Ascending aorta (tissue), 2 donors: ENCODE measurements around the gene CEBPE. TPM values are rescaled to one million over a fixed set of nuclear protein-coding genes. Genes with fewer than 3 reads are reported as not detected.
"Not testable (repeated sequence)": the region's sequence is repeated elsewhere in the genome, so short reads cannot be mapped to it uniquely, and the experiment has no call there.

Experiments used
- DNase-seq, 2 donors: peaks; one replicate each; pipeline ENCODE4 v3.0.0-alpha.2; 2019; ENCODE audit warnings: low spot score in 2 of 2
- H3K27ac ChIP-seq, 2 donors: fragments of 200-600 bp; sonication (generic); one replicate each; pipeline ENCODE4 v1.5.1; 2016 to 2017; ENCODE audit warnings: mild to moderate bottlenecking in 1 of 2
- H3K27me3 ChIP-seq: fragments of 200-600 bp; sonication (generic); one replicate; pipeline ENCODE4 v1.5.1; 2017
- H3K36me3 ChIP-seq, 2 donors: fragments of 200-600 bp; sonication (generic); one replicate each; pipeline ENCODE4 v1.5.1; 2016
- H3K4me1 ChIP-seq, 2 donors: fragments of 200-600 bp; sonication (generic); one replicate each; pipeline ENCODE4 v1.5.1; 2016 to 2017; ENCODE audit warnings: mild to moderate bottlenecking in 1 of 2
- H3K4me3 ChIP-seq, 2 donors: fragments of 200-600 bp; sonication (generic); one replicate each; pipeline ENCODE4 v1.5.1; 2016 to 2017; ENCODE audit warnings: mild to moderate bottlenecking in 1 of 2
- H3K9me3 ChIP-seq, 2 donors: fragments of 200-600 bp; sonication (generic); one replicate each; pipeline ENCODE4 v1.5.1; 2016
- intact Hi-C: fragments of 100-400 bp; cut with DNase I; formaldehyde crosslinking; loops from one replicate; pipeline ENCODE4 v1.15.1; 2023
- total RNA-seq: library from RNA; depleted of rRNA; stranded (reverse); fragments of >200 nt; gene quantifications from one replicate; pipeline ENCODE4 v1.1.0, GENCODE V29; 2016
- TF ChIP-seq, protein P1 (sequence below), 3 experiments: fragments of 200-600 bp in 2 of 3; fragments of 450-650 bp in 1 of 3; sonication (generic) in 2 of 3; IDR thresholded peaks; one replicate each; pipeline ENCODE4 v1.5.1; 2016 to 2019; ENCODE audit warnings: antibody characterized with exemption in 3 of 3, mild to moderate bottlenecking in 1 of 3, moderate library complexity in 1 of 3

CEBPE gene
- total RNA-seq, 1 donor from 2014 or later = not detected

DNA sequence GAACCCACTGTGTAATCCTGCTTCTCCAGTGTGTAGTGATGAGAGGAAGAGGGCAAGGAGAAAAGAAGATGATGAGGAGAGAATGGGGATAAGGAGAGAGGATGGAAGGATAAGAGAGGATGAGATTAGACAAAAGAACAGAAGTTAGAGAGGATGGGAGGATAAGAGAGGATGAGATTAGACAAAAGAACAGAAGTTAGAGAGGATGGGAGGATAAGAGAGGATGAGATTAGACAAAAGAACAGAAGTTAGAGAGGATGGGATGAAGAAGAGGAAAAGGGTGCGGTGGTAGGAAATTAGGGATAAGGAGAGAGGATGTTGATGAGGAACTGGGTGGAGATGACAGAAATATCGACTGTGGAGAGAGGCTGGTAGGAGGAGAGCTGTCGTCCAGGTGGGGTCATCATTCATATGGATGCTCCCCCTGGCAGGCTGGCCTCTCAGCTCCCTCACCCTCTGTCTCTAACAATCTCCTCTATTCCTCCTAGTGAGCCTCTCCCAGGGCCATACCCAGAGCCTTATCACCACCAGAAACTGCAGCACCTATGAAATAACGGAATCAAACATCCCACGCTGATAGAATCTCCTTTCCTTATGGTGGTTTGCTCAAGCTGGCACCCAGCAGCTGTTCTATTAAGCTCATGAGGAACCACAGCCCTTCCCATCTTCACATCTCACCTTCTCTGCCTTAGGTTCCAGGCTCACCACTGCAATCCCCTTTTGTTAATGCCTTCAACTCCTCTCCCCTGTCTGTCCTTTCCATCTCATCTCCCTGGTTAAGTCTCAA lies 8.3 kb downstream of the CEBPE start:
- TF ChIP-seq, protein P1, sequence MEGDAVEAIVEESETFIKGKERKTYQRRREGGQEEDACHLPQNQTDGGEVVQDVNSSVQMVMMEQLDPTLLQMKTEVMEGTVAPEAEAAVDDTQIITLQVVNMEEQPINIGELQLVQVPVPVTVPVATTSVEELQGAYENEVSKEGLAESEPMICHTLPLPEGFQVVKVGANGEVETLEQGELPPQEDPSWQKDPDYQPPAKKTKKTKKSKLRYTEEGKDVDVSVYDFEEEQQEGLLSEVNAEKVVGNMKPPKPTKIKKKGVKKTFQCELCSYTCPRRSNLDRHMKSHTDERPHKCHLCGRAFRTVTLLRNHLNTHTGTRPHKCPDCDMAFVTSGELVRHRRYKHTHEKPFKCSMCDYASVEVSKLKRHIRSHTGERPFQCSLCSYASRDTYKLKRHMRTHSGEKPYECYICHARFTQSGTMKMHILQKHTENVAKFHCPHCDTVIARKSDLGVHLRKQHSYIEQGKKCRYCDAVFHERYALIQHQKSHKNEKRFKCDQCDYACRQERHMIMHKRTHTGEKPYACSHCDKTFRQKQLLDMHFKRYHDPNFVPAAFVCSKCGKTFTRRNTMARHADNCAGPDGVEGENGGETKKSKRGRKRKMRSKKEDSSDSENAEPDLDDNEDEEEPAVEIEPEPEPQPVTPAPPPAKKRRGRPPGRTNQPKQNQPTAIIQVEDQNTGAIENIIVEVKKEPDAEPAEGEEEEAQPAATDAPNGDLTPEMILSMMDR (IDR thresholded peaks at IDR 0.05) = no peak
- no peaks in the 10 kb centered on the region for H3K9me3 ChIP-seq
- no peak overlapping the region for H3K27ac ChIP-seq
- H3K36me3 ChIP-seq = no peaks in the 10 kb centered on the region
- no peak for DNase-seq
- H3K4me3 ChIP-seq = no peak overlapping the region
- no peaks in the 10 kb centered on the region for H3K27me3 ChIP-seq
- H3K4me1 ChIP-seq = peaks cover 0 to 3% of the 10 kb centered on the region in 2 donors
- intact Hi-C loops = no loop called here

DNA sequence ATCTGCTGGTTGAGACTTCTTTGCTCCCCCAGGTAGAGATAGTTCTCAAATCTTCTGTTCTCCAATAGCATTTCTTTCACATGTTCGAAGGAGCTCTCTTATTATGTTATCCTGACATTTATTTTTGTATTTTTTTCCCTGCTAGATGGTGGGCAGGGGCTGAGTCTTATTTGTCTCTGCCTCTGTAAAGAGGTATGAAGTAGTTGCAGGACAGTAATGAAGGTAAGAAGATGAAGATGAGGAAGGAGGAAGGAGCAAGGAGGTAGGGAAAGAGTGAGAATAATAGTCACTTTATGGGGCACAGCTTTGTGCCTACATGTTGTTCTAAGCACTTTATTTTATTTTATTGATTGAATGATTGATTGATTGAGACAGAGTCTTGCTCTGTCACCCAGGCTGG lies 9.3 kb downstream of the CEBPE start:
- TF ChIP-seq, protein P1 (IDR thresholded peaks at IDR 0.05) = no peak
- Histone ChIP-seq H3K9me3 (no peaks in the 10 kb centered on the region), H3K4me3 (no peak overlapping the region), H3K27me3 (no peaks in the 10 kb centered on the region), H3K36me3 (no peaks in the 10 kb centered on the region), H3K27ac (no peak overlapping the region), H3K4me1 (peaks cover 0 to 3% of the 10 kb centered on the region in 2 donors)
- intact Hi-C loops = loop anchor here (1.0 kb wide), 1 partner anchor 31 kb away; no protein-coding TSS in a partner anchor
- DNase-seq = no peak

DNA sequence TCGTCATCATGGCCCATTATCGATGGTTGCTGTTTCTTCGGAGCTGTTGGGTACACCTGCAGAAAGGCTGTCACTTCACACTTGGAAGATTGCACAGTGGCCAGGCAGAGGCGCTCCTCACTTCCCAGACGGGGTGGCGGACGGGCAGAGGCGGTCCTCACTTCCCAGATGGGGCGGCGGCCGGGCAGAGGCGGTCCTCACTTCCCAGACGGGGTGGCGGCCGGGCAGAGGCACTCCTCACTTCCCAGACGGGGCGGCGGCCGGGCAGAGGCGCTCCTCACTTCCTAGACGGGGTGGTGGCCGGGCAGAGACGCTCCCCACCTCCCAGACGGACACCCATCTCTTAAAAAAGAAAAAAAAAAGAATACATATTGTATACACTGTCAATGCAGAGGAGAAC lies 10.9 kb downstream of the CEBPE start:
- intact Hi-C loops, H3K27ac ChIP-seq, DNase-seq, H3K4me1 ChIP-seq, H3K9me3 ChIP-seq, H3K4me3 ChIP-seq, H3K27me3 ChIP-seq, H3K36me3 ChIP-seq: not testable (repeated sequence)

DNA sequence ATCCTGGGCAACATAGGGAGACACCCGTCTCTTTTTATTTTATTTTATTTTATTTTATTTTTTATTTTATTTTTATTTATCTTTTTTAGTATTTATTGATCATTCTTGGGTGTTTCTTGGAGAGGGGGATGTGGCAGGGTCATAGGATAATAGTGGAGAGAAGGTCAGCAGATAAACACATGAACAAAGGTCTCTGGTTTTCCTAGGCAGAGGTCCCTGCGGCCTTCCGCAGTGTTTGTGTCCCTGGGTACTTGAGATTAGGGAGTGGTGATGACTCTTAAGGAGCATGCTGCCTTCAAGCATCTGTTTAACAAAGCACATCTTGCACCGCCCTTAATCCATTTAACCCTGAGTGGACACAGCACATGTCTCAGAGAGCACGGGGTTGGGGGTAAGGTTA lies 11.4 kb downstream of the CEBPE start:
- H3K9me3 ChIP-seq, DNase-seq, H3K27ac ChIP-seq, H3K27me3 ChIP-seq, H3K36me3 ChIP-seq, H3K4me3 ChIP-seq, H3K4me1 ChIP-seq, intact Hi-C loops: not testable (repeated sequence)

DNA sequence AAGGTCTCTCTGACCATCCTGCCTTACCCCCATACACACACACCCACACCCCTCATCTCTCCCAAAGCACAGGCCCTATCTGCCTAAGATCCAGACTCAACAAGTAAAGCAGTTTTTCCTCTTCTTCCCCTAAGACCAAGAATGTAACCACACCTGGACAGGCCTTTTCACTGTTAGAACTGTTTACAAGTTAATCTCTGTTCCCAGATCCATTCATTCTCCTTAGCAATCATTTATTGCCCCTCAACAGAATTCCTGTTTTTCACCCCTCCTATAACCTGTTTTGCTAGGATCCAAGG lies 12.4 kb downstream of the CEBPE start:
- TF ChIP-seq, protein P1 (IDR thresholded peaks at IDR 0.05) = no peak
- Histone ChIP-seq H3K27ac (no peak overlapping the region), H3K4me1 (no peaks in the 10 kb centered on the region), H3K27me3 (no peaks in the 10 kb centered on the region), H3K4me3 (no peak overlapping the region), H3K9me3 (no peaks in the 10 kb centered on the region), H3K36me3 (no peaks in the 10 kb centered on the region)
- DNase-seq = no peak
- intact Hi-C loops = no loop called here

DNA sequence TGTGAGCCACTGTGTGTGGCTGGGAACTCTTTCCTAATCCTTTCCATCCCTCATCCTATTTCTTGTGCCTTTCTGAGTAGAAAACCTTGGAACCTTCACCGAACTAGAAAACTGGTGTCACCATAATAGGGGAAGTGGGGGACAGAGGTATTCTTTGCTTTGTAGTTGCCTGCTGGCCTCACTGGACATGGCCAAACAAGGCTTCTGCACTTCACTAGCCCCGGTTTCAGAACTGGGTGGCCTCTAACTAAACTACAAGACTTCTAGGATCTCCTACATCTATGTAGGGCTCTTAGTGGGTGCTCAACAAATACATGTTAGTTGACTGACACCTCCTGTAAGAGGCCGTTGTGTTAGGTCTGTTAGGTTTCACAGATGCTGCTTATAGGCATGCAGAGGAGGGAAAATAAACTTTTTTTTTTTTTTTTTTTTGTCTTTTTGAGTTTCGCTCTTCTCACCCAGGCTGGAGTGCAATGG lies 13.7 kb downstream of the CEBPE start:
- H3K27ac ChIP-seq = no peak overlapping the region
- no peak overlapping the region for H3K4me3 ChIP-seq
- H3K4me1 ChIP-seq = no peaks in the 10 kb centered on the region
- no peaks in the 10 kb centered on the region for H3K9me3 ChIP-seq
- intact Hi-C loops = no loop called here
- TF ChIP-seq, protein P1 (IDR thresholded peaks at IDR 0.05) = no peak
- DNase-seq = no peak
- H3K36me3 ChIP-seq = no peaks in the 10 kb centered on the region
- no peaks in the 10 kb centered on the region for H3K27me3 ChIP-seq
